TTC549 (cell line): ENCODE measurements around the gene TMEM116.
"Not testable (repeated sequence)": the region's sequence is repeated elsewhere in the genome, so short reads cannot be mapped to it uniquely, and the experiment has no call there.

Experiments
- FAIRE-seq: peaks from 2 replicates; lab custom pipeline; 2012; peaks lifted over from hg19 to GRCh38; lab: Jason Lieb, UNC

Gene TMEM116

GRCh38 chr12:111976291-111976690, 36.7 kb downstream of the TMEM116 start:
- FAIRE-seq: no peak

GRCh38 chr12:111975161-111975931, 37.6 kb downstream of the TMEM116 start:
- no peak for FAIRE-seq

- no peak for FAIRE-seq
Measured at GRCh38 chr12:111971800-111972199, 41.2 kb downstream of the TMEM116 start.

GRCh38 chr12:111964935-111965334, 48.0 kb downstream of the TMEM116 start:
- FAIRE-seq: no peak

GRCh38 chr12:111959518-111959917, 53.4 kb downstream of the TMEM116 start:
- not testable (repeated sequence) for FAIRE-seq

GRCh38 chr12:111957224-111957623, 55.7 kb downstream of the TMEM116 start:
- not testable (repeated sequence) for FAIRE-seq

- no peak for FAIRE-seq
Measured at GRCh38 chr12:111954969-111955368, 58.0 kb downstream of the TMEM116 start.

GRCh38 chr12:111953455-111953854, 59.5 kb downstream of the TMEM116 start:
- FAIRE-seq: no peak

- FAIRE-seq: not testable (repeated sequence)
Measured at GRCh38 chr12:111952084-111952787, 60.7 kb downstream of the TMEM116 start.

- not testable (repeated sequence) for FAIRE-seq
Measured at GRCh38 chr12:111950961-111951676, 61.8 kb downstream of the TMEM116 start.

GRCh38 chr12:111943929-111944328, 69.0 kb downstream of the TMEM116 start:
- no peak for FAIRE-seq

GRCh38 chr12:111942557-111942956, 70.4 kb downstream of the TMEM116 start:
- no peak for FAIRE-seq

- FAIRE-seq: no peak
Measured at GRCh38 chr12:111937429-111937828, 75.5 kb downstream of the TMEM116 start.

GRCh38 chr12:111936869-111937268, 76.1 kb downstream of the TMEM116 start:
- FAIRE-seq: no peak

GRCh38 chr12:111932241-111932640, 80.7 kb downstream of the TMEM116 start:
- no peak for FAIRE-seq

GRCh38 chr12:111927346-111927745, 85.6 kb downstream of the TMEM116 start:
- FAIRE-seq: no peak

GRCh38 chr12:111926631-111927030, 86.3 kb downstream of the TMEM116 start:
- no peak for FAIRE-seq

- FAIRE-seq: no peak
Measured at GRCh38 chr12:111925171-111925570, 87.8 kb downstream of the TMEM116 start.

- FAIRE-seq: no peak
Measured at GRCh38 chr12:111907740-111908139, 105.2 kb downstream of the TMEM116 start.

- FAIRE-seq: no peak
Measured at GRCh38 chr12:111905502-111905901, 107.5 kb downstream of the TMEM116 start.

- no peak for FAIRE-seq
Measured at GRCh38 chr12:111904446-111904975, 108.5 kb downstream of the TMEM116 start.

GRCh38 chr12:111901182-111901581, 111.8 kb downstream of the TMEM116 start:
- FAIRE-seq: no peak

GRCh38 chr12:111894556-111894955, 118.4 kb downstream of the TMEM116 start:
- no peak for FAIRE-seq
